ENCODE measurements around the gene ARNT2.

- TF ChIP-seq EP300 (IDR thresholded peaks at IDR 0.05), result no peak
- TF ChIP-seq CTCF (IDR thresholded peaks at IDR 0.05), result no peak
- no peak for TF ChIP-seq POLR2A (IDR thresholded peaks at IDR 0.05)
- no peak for TF ChIP-seq POLR2AphosphoS5 (IDR thresholded peaks at IDR 0.05)
These were observed 157.9 kb downstream of the ARNT2 start for GRCh38 chr15:80562033-80562432.
